Neural crest cell (in vitro differentiated cells): Measurements from ENCODE around the gene HLA-DPA1. TPM values are rescaled to one million over a fixed set of nuclear protein-coding genes. Genes with fewer than 3 reads are reported as not detected.

Source experiments
- DNase-seq: peaks from one replicate; pipeline ENCODE4 v3.0.0; 2021; ENCODE audit warnings: low read depth, mixed read lengths, low spot score
- H3K27ac Mint-ChIP-seq: one replicate; pipeline ENCODE4 v1.8.0; 2021; ENCODE audit warnings: mild to moderate bottlenecking, mixed read lengths; ENCODE audit not compliant: unreplicated experiment
- H3K27me3 Mint-ChIP-seq: 2 replicates; pipeline ENCODE4 v1.8.0; 2021; ENCODE audit warnings: low read depth, mild to moderate bottlenecking, mixed read lengths
- H3K36me3 Mint-ChIP-seq: 2 replicates; pipeline ENCODE4 v1.8.0; 2021; ENCODE audit warnings: low read depth, mild to moderate bottlenecking, mixed read lengths
- H3K4me1 Mint-ChIP-seq: 2 replicates; pipeline ENCODE4 v1.8.0; 2021; ENCODE audit warnings: mixed read lengths
- H3K4me3 Mint-ChIP-seq: one replicate; pipeline ENCODE4 v1.8.0; 2021; ENCODE audit warnings: mild to moderate bottlenecking, mixed read lengths
- H3K9me3 Mint-ChIP-seq: 2 replicates; pipeline ENCODE4 v1.8.0; 2021; ENCODE audit warnings: mixed read lengths
- CTCF ChIP-seq: fragments of 200-600 bp; sonication (generic); conservative IDR thresholded peaks from 2 replicates; pipeline ENCODE4 v1.5.0; 2021; ENCODE audit warnings: antibody characterized with exemption, mild to moderate bottlenecking
- total RNA-seq: library from RNA; stranded (reverse); gene quantifications from 2 replicates; pipeline ENCODE4 v1.2.1, GENCODE V29; 2021

Gene HLA-DPA1
- total RNA-seq, 1 donor from 2014 or later: 1.8 TPM

DNA sequence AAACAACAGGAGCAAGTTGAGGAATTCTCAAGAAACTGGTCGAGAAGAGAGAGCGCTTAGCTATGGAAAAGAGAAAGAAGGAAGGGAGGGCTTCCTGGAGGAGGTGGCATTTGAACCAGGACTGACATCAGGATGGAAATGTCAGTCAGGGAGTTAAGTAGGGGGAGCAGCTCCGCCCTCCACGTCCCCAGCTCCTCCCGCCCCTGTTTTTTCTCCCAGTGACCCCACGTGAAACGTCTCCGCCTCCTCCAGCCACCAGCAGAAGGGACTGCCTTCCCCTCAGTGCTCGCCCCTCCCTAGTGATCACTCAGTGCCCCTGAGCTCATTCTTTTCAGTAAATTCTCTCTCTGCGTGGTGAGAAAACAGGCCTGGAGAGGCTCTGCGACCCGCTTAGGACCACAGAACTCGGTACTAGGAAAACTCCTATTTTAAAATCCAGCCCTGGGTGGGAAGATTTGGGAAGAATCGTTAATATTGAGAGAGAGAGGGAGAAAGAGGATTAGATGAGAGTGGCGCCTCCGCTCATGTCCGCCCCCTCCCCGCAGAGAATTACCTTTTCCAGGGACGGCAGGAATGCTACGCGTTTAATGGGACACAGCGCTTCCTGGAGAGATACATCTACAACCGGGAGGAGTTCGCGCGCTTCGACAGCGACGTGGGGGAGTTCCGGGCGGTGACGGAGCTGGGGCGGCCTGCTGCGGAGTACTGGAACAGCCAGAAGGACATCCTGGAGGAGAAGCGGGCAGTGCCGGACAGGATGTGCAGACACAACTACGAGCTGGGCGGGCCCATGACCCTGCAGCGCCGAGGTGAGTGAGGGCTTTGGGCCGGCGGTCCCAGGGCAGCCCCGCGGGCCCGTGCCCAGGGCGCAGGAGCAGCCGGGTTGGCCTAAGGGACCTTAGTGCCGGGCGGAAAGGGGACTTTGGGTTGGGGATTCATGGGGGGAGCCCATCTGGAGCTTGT, 7.0 kb upstream of the HLA-DPA1 start:
- Mint-ChIP-seq H3K27me3 (peaks cover 30% of the 10 kb centered on the region), H3K4me1 (peaks cover 29% of the 10 kb centered on the region), H3K4me3 (peak overlapping the region; percentile 93), H3K27ac (peak overlapping the region; percentile 98), H3K36me3 (no peaks in the 10 kb centered on the region), H3K9me3 (no peaks in the 10 kb centered on the region)
- TF ChIP-seq CTCF: no peak
- peak; percentile 57 for DNase-seq

DNA sequence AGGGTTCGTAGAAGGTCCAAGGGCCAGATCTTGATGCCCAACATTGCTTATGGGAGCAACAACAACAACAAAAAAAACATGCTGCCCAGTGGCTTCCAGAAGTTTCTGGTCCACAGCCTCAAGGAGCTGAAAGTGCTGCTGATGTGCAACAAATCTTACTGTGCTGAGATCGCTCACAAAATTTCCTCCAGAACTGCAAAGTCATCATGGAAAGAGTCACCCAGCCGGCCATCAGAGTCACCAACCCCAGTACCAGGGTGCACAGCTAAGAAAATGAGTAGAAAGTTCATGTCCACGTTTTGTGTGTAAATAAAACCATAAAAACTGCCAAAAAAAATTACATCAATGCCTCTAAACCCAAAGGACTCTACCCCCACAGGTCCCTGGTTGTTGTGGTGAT, 6.1 kb upstream of the HLA-DPA1 start:
- no peak for TF ChIP-seq CTCF
- DNase-seq: no peak
- no peaks in the 10 kb centered on the region for H3K9me3 Mint-ChIP-seq
- H3K27me3 Mint-ChIP-seq: peaks cover 33% of the 10 kb centered on the region
- no peak overlapping the region for H3K27ac Mint-ChIP-seq
- H3K4me3 Mint-ChIP-seq: peak overlapping the region; percentile 93
- H3K36me3 Mint-ChIP-seq: no peaks in the 10 kb centered on the region
- peaks cover 29% of the 10 kb centered on the region for H3K4me1 Mint-ChIP-seq

DNA sequence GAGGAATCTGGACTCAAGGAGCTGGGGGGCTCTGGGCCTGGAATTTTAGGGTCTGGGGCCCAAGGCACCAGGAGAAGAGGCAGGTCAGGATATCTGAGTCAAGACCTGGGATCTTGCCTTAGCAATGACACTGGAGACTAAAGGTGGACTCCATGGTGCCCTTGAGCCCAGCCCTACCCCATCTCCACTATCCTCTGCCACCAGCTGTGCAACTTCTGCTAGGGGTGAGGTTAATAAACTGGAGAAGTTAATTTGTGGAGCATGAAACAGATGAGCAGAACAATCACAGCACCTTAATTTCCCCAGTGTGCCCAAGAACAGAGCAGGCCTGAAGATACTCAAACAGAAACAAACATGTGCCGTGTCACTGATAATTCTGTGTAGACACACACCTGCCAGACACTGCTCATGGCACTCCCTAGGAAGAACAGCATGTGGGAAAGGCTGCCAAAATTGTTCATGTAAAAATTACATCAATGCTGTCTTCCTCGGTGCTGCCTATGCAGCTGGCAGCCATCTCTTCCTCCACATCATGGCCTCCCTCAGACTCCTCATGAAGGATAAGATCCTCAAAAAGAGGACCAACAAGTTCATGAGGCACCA, 5.6 kb upstream of the HLA-DPA1 start:
- no peak for TF ChIP-seq CTCF
- H3K4me1 Mint-ChIP-seq: peaks cover 29% of the 10 kb centered on the region
- no peaks in the 10 kb centered on the region for H3K9me3 Mint-ChIP-seq
- no peaks in the 10 kb centered on the region for H3K36me3 Mint-ChIP-seq
- no peak for DNase-seq
- peak overlapping the region; percentile 25 for H3K4me3 Mint-ChIP-seq
- H3K27ac Mint-ChIP-seq: no peak overlapping the region
- H3K27me3 Mint-ChIP-seq: peaks cover 33% of the 10 kb centered on the region

- TF ChIP-seq CTCF: no peak
- H3K4me3 Mint-ChIP-seq: peak overlapping the region; percentile 25
- no peaks in the 10 kb centered on the region for H3K9me3 Mint-ChIP-seq
- H3K27me3 Mint-ChIP-seq: peaks cover 36% of the 10 kb centered on the region
- no peak overlapping the region for H3K27ac Mint-ChIP-seq
- H3K36me3 Mint-ChIP-seq: no peaks in the 10 kb centered on the region
- H3K4me1 Mint-ChIP-seq: peaks cover 29% of the 10 kb centered on the region
- DNase-seq: no peak
Observed at GRCh38 chr6:33078442-33078841, 5.0 kb upstream of the HLA-DPA1 start.

GRCh38 chr6:33077908-33078307, 4.5 kb upstream of the HLA-DPA1 start:
- no peak for DNase-seq
- TF ChIP-seq CTCF: no peak
- peaks cover 39% of the 10 kb centered on the region for H3K27me3 Mint-ChIP-seq
- H3K4me3 Mint-ChIP-seq: peak overlapping the region; percentile 33
- no peaks in the 10 kb centered on the region for H3K9me3 Mint-ChIP-seq
- no peak overlapping the region for H3K27ac Mint-ChIP-seq
- no peaks in the 10 kb centered on the region for H3K36me3 Mint-ChIP-seq
- peaks cover 28% of the 10 kb centered on the region for H3K4me1 Mint-ChIP-seq
